Psoas muscle (tissue), 8 donors: ENCODE results near the gene MRPL14. TPM values are rescaled to one million over a fixed set of nuclear protein-coding genes. Genes with fewer than 3 reads are reported as not detected.

Experiments
- ATAC-seq, 4 donors: fragments of 200-7000 bp; cut with Tn5 transposase; one replicate each; pipeline ENCODE4 v1.9.1; 2020; ENCODE audit warnings: moderate library complexity in 3 of 4, mild to moderate bottlenecking in 2 of 4
- DNase-seq, 2 donors: peaks; one replicate each; pipeline ENCODE4 v3.0.0-alpha.2; 2020
- H3K27ac ChIP-seq: fragments of 200-600 bp; one replicate; pipeline ENCODE4 v1.8.0; 2022
- H3K27me3 ChIP-seq, 3 donors: fragments of 200-600 bp in 1 of 3; one replicate each; pipeline versions ENCODE4 v1.6.1 to v1.8.0; 2013 to 2022; ENCODE audit warnings: low read length in 2 of 3, mild to moderate bottlenecking in 2 of 3, moderate library complexity in 1 of 3; ENCODE audit not compliant: insufficient read depth in 3 of 3
- H3K36me3 ChIP-seq, 2 donors: fragments of 200-600 bp in 1 of 2; one replicate each; pipeline versions ENCODE4 v1.6.1 to v1.8.0; 2013 to 2022; ENCODE audit warnings: low read depth in 1 of 2, mild to moderate bottlenecking in 1 of 2, moderate library complexity in 1 of 2; ENCODE audit not compliant: insufficient read depth in 1 of 2
- H3K4me1 ChIP-seq: fragments of 200-600 bp; one replicate; pipeline ENCODE4 v1.8.0; 2022
- H3K4me3 ChIP-seq: fragments of 200-600 bp; one replicate; pipeline ENCODE4 v1.8.0; 2022; ENCODE audit warnings: mild to moderate bottlenecking
- H3K9me3 ChIP-seq: fragments of 200-600 bp; one replicate; pipeline ENCODE4 v1.8.0; 2022
- CTCF ChIP-seq: fragments of 200-600 bp; IDR thresholded peaks from one replicate; pipeline ENCODE4 v1.8.0; 2022; ENCODE audit warnings: antibody characterized with exemption
- WGBS, 3 donors: extraction: QIAGEN DNeasy Blood & Tissue Kit; methylation state at CpG; one replicate each; pipeline versions ENCODE4 v1.1.6 to v1.1.7; 2013; 5-methylcytosine and 5-hydroxymethylcytosine counted together
- intact Hi-C, 2 donors: fragments of 100-400 bp; cut with DNase I; formaldehyde crosslinking; loops; one replicate each; pipeline versions ENCODE4 v1.11.0 to v1.14.2; 2022
- polyA plus RNA-seq, 3 donors: library from polyadenylated mRNA; stranded (reverse); fragments of 200-250 nt; gene quantifications; one replicate each; pipeline ENCODE4 v1.2.3, GENCODE V29; 2013
- total RNA-seq, 4 donors: library from RNA; stranded (reverse); fragmentation: NEBNext Ultra II Directional in 2 of 4; extraction: Animal tissue kit (Norgen Biotek cat#: 25700) in 2 of 4; gene quantifications; one replicate each; pipeline versions ENCODE4 v1.2.1 to v1.2.4, GENCODE V29; 2021 to 2023
- donor health status: healthy with polysubstance abuse.
- donor health status: DM: no; HTN: no; CAD: no; lungs with moderate emphysema.
- donor health status: Bipolar disorder and iron deficiency.
- donor health status: healthy.
- donor health status: DM: yes; HTN: yes; CAD: no.
- donor health status: DM: no; HTN: no; CAD: no.
- donor health status: DM: no; HTN: no; CAD: no.
- donor health status: DM: yes; HTN: yes; CAD: no.

MRPL14 gene
- total and polyA plus RNA-seq, 7 donors, result 62.3 to 308 (median 166) TPM

- DNase-seq, result no peak
- Histone ChIP-seq H3K27ac (peak overlapping the region; percentile 99), H3K4me3 (no peak overlapping the region), H3K36me3 (peaks cover 0 to 32% of the 10 kb centered on the region in 2 donors), H3K27me3 (no peaks in the 10 kb centered on the region), H3K9me3 (no peaks in the 10 kb centered on the region), H3K4me1 (peaks cover 80% of the 10 kb centered on the region)
- TF ChIP-seq CTCF, result no peak
- intact Hi-C loops, result no loop called here
- whole genome bisulfite sequencing, 3 donors, result 72 to 75% (median 72%) methylated on average over 6 of the region's 6 CpGs
- no peak for ATAC-seq
Measured at GRCh38 chr6:44117397-44118128, 9.7 kb downstream of the MRPL14 start.

- Histone ChIP-seq H3K27me3 (no peaks in the 10 kb centered on the region), H3K27ac (peak overlapping the region; percentile 99), H3K4me1 (peaks cover 80% of the 10 kb centered on the region), H3K4me3 (peak overlapping the region; percentile 23), H3K9me3 (no peaks in the 10 kb centered on the region), H3K36me3 (peaks cover 4 to 39% of the 10 kb centered on the region in 2 donors)
- WGBS, 3 donors, result 16 to 32% (median 21%) methylated on average over 4 of the region's 4 CpGs
- peak; percentile 9 to 58 (median 40) for ATAC-seq
- intact Hi-C loops, result no loop called here
- TF ChIP-seq CTCF, result no peak
- DNase-seq, result no peak
Measured at GRCh38 chr6:44116641-44117382, 10.4 kb downstream of the MRPL14 start.

- H3K9me3 ChIP-seq, result no peaks in the 10 kb centered on the region
- H3K27ac ChIP-seq, result peak overlapping the region; percentile 99
- peaks cover 5 to 48% of the 10 kb centered on the region in 2 donors for H3K36me3 ChIP-seq
- peaks cover 82% of the 10 kb centered on the region for H3K4me1 ChIP-seq
- no peaks in the 10 kb centered on the region for H3K27me3 ChIP-seq
- intact Hi-C loops, result no loop called here
- no peak for TF ChIP-seq CTCF
- peak overlapping the region; percentile 10 for H3K4me3 ChIP-seq
- WGBS, 3 donors, result 47 to 57% (median 47%) methylated on average over 5 of the region's 5 CpGs
- ATAC-seq, result peak in 3 of 4 donors; percentile 47 to 72 (median 51)
- DNase-seq, result no peak
Measured at GRCh38 chr6:44115866-44116265, 11.4 kb downstream of the MRPL14 start.

- peak; percentile 39 for TF ChIP-seq CTCF
- peaks cover 81% of the 10 kb centered on the region for H3K4me1 ChIP-seq
- no peaks in the 10 kb centered on the region for H3K9me3 ChIP-seq
- ATAC-seq, result no peak
- no peaks in the 10 kb centered on the region for H3K27me3 ChIP-seq
- WGBS, 3 donors, result 23 to 47% (median 32%) methylated on average over 3 of the region's 3 CpGs
- intact Hi-C loops, result no loop called here
- no peak overlapping the region for H3K4me3 ChIP-seq
- peaks cover 5 to 49% of the 10 kb centered on the region in 2 donors for H3K36me3 ChIP-seq
- peak overlapping the region; percentile 99 for H3K27ac ChIP-seq
- no peak for DNase-seq
Measured at GRCh38 chr6:44113414-44113813, 13.8 kb downstream of the MRPL14 start.
